HG03025 (cell line): ENCODE results near the gene CRYBG2.
"Not testable (repeated sequence)": the region's sequence is repeated elsewhere in the genome, so short reads cannot be mapped to it uniquely, and the experiment has no call there.

Source experiments
- ATAC-seq: cut with Tn5 transposase; IDR thresholded peaks from one replicate; pipeline ENCODE4 v1.9.1; 2021; ENCODE audit warnings: mild to moderate bottlenecking, moderate library complexity; ENCODE audit not compliant: unreplicated experiment, low FRiP score

The CRYBG2 gene

GRCh38 chr1:26296340-26297056 is 57.4 kb downstream of the CRYBG2 start:
- no peak for ATAC-seq

DNA sequence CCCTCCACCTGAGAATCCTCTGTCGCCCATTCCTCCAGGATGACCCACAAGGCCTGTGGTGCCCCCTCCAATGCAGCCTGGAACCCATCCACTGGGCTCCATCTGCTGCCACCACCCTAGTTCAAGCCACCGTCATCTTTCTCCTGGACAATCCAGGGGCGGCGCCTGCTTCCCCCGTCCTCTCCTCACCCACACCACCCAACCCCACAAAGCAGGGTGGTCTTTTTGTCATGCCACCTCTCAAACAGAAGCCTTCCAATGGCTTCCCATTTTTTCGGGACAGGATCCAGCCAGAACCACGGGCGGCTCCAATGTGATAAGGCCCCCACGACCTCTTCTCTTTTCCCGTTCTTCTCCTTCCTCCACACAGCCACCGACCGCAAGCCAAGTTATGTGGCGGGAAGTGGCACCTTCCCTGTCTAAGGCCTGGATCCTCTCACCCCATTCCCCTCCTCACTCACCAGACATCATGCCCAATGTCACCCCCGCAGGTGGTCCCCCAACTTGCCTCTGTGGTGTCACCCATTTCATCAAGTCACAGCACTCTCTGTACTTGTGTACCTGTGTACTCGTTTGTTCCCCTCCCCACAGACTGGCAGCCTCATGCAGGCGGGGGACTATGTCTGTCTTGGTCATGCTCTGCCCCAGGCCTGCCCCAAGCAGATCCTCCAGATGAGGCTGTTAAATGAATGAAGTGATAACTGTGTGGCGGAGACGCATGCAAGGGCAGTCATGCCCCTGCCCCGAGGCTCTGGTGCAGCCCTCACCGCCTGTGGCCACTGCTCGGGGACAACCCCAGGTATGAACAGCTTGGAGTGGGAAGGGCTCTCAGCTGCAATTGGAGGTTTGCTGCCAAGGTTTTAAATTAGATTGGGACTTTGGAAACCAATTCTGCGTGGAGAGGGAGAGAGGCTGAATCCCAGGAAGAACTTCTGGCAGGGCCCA is 58.5 kb downstream of the CRYBG2 start:
- no peak for ATAC-seq

DNA sequence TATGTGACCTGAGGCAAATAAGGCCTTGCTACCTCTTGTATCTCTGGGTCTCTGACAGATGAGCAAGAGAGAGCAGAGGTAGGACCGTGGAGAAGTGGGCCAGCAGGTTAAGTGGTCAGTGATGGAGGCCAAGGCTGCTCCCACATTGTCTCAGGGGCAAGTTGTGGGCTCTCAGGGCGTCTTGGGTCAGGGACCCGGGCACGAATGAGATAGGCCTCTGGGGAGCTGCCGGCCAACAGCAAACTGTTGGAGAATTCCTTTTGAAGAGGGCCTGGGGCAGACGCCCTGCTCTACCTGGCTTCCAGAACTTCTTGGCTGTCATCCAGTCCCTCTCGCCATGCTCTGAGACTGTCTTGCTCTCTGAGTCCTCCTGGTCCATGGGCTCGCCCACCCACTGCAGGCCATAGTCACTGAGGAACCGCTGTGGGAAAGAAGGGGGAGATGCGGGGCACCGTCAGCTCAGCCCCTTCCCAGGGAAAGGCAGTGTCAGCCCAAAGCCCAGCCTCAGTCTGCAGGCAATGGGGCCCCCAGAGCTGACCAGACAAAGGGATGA is 59.9 kb downstream of the CRYBG2 start:
- no peak for ATAC-seq

DNA sequence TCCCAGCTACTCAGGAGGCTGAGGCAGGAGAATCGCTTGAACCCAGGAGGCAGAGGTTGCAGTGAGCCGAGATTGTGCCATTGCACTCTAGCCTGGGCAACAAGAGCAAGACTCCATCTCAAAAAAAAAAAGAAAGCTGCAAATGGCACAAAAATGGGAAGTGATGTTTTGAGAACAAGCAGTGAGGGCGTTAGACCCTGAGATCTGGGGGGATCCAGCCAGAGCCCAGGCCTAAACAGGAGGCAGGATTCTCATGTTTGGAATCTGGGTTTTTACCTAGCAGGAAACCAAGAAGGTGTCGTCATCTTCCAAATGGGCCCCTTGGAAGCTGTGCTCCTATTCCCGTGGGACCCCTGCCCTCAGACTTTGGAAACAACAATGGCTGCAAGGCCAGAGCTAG is 61.2 kb downstream of the CRYBG2 start:
- ATAC-seq, result not testable (repeated sequence)

DNA sequence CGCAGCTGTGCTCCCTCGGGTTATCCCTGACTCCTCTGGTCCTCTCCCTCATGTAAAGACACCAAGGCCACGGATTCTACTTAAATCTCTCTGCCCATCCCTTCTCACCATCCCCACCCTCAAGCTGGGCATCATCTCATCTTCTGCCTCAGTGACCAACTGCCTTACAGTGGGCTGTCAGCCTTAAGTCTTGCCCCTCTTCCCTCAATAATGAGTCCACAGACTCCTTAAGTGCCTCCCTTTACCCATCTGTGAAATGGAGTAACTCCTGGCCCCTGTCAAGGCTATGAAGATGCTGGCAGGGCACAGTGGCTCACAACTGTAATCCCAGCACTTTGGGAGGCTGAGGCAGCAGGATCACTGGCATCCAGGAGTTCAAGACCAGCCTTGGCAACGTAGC is 62.0 kb downstream of the CRYBG2 start:
- no peak for ATAC-seq

GRCh38 chr1:26291433-26291832 is 62.5 kb downstream of the CRYBG2 start:
- ATAC-seq, result no peak

DNA sequence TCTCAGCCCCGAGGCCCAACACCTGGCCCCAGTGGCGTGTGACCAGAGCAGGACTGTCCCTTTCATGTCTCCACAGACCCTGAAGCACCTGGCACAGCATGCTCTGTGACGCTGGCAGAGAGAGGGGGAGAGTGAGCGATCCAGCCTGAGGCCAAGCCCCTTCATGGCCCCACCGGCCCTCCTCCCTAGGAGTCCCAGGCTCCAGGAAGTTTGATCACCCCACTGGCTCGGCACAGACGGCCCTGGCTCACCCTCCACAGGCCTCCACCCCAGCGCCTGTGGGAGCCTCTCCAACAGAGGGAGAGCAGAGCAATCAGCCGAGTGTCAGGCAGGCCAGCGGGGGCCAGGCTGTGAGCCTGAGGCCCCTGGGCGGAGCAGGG is 63.1 kb downstream of the CRYBG2 start:
- ATAC-seq, result no peak

DNA sequence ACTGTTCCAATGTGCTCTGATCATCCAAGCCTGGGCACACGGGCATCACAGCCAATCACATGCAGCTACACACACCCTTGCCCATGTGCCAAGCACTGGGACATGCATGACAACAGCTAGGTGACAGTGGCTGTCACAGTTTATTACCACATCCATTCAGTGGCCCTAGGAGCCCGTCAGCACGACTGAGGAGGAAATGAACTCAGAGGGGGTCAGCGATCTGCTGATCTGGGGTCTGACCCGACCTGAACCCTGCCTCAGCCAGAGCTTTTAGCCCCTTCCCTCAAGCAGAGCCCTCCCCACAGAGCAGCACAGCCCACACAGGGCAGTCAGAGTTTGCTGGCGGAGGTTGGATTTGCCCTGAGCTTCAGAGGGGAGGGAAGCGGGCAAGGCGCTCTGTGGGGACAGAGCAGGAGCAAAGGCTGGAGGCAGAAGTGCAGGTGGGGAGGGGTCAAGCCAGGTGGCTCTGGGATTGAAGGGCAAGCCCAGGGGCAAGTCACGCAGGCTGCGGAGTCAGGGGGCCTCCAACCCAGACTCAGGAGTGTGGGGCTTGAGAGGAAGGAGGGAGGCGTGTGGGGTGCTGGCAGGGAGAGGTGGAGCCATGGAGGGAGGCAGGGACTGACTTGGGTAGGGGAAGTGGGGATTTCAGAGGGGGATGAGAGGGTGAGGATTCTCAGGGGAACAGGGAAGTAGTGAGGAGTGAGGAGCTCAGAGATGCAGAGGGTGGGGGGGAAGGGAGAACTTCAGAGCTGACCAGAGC is 63.6 kb downstream of the CRYBG2 start:
- no peak for ATAC-seq

DNA sequence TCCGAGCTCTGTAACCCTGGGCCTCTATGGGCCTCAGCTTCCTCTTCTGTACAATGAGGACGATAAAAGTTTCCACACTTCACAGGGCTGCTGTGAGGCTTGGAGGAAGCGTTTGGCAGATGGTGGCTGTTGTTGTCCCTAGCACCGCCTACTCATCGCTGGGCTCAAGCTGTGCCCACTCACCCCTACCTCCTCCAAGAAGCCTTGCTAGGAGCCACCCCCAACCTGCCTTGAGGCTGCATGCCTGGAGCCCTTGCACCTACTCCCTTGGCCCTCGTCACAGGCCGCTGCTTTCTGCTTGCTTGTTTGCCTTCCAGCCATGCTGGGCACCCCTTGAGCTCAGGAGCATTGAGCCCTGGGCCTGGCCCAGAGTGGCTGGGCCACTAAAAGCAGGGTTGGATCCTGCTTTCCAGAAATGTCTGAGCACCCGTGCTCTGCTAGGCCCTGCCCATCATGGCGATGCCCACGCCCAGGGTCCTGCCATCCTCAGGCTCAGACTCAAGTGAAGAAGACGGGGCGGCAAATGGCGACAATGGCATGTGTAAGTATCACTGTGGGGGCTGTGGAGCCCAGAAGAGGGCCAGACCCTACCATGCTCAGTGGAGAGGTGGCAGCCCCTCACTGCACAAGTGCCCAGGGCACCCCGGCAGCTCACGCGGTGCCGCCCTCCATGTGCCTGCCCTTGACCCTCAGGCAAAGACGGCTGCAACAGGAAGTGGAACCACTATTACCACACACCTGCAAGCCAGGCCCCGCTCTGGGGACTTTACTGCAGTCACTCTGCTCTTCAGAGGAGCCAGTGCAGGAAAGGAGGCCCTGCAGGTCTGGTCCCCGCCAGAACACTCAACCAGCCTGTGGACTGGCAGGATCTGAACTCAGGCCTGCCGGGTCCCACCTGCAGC is 64.5 kb downstream of the CRYBG2 start:
- no peak for ATAC-seq

- no peak for ATAC-seq
These were observed 65.5 kb downstream of the CRYBG2 start for GRCh38 chr1:26288311-26288941.

- ATAC-seq, result no peak
These were observed 66.1 kb downstream of the CRYBG2 start for GRCh38 chr1:26287811-26288210.

DNA sequence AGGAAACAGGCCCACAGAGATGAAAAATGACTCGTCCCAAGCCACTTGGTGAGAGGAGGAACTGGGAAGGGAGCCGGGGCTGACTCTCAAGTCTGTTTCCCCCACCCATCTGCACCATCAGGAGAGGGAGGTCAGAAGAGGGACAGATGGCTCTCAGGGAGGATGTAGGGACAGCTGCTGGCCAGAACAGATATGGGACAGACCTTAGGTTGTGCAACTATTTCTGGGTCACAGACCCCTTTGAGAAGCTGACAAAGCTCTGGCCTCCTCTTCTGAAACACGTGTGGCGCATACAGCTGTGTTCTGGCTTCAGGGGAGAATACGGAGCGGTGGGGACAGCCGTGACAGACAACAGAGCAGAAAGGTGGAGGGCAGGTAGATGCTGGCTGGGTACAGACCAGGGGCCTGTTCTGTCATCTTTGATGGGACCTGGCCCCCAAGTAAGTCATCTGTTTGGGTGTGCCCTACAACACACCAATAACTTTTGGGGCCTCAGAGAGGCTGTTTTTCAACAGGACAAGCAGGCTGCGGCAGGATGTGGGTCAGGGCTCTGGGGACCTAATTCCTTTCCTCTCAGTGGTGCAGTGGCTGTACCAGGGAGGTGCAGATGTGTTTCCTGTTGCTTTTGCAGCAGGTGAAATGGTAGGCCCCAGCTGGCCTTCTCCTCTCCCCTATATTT is 66.8 kb downstream of the CRYBG2 start:
- ATAC-seq, result no peak

DNA sequence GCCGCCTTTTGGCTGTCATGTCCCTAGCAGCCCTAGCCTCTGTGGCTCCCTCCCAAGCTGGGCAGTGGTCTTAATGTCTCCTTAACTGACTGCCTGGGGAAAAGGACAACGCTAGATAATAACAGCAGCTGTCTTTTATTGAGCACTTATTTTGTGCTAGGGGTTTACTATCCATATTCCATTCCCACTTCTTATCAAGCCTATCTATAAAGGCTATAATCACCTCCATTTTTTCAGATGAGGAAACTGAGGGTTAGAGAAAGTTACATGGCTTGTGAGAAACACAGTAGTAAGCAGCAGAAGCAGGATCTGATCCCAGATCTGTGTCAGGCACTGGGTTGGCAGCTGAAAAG is 67.9 kb downstream of the CRYBG2 start:
- ATAC-seq, result no peak

DNA sequence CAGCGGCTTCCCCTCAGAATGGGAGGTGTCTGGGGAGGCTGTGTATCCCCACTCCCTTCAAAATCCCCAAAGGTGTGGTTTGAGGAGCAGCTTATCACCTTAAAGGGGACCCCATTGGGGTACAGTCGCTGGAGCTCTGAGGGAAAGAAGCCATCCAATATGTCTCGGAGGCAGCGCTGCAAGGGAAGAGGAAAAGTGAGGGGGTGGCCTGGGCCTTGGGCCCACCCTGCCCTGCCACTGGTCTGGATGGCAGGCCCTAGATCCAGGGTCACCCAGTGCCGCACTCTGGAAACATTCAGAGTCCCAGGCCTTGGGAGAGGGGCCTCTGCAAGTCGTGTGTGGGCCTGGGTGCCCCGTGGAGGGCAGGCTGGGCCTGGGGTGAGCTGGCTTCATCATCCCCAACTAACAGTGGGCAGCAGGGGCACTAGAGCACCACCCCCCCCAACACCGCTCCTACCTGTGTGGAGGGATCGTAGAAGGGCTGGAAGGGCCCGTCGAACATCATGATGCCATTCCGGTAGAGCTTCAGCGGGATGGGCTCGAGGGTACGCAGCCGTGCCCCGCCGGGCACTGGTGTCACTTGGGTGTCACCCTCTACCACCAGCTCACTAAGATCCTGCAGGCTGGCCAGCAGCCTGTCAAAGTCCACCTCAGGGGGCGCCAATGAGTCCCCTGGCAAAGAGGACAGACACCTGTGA is 68.4 kb downstream of the CRYBG2 start:
- no peak for ATAC-seq

DNA sequence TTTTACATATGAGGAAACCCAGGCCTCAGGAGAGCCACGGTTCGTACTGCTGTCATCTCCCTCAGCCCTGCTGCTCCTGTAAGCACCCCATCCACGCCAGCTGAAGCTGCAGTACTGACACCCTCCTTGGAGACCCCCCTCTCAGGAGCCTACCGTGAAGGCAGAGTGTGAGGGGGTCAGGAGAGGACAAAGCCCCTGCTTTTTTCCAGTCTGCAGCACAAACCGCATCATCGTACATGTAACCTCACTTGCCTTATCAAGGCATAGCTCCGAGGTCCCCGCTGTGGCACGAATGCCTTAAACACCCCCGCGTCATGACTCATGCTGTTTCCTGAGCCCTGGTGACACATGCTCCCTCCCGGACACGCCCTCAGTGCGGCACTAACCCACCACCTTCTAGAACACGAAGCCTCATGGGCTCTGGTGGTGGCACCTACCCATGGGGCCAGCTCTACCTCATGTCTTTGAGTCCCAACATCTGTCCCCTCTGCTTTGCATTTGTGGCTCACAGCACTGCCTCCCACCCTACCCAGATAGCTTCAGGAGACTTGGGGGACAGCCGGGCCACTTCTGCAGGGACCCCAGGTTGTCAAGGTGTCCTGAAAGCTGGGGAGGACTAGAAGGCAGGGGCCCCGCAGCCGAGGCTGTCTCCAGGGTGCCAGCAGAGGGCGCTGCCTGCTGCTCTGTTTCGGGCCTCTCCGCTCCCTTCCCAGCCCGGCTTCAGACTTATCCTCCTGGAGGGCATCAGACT is 69.2 kb downstream of the CRYBG2 start:
- ATAC-seq, result no peak

DNA sequence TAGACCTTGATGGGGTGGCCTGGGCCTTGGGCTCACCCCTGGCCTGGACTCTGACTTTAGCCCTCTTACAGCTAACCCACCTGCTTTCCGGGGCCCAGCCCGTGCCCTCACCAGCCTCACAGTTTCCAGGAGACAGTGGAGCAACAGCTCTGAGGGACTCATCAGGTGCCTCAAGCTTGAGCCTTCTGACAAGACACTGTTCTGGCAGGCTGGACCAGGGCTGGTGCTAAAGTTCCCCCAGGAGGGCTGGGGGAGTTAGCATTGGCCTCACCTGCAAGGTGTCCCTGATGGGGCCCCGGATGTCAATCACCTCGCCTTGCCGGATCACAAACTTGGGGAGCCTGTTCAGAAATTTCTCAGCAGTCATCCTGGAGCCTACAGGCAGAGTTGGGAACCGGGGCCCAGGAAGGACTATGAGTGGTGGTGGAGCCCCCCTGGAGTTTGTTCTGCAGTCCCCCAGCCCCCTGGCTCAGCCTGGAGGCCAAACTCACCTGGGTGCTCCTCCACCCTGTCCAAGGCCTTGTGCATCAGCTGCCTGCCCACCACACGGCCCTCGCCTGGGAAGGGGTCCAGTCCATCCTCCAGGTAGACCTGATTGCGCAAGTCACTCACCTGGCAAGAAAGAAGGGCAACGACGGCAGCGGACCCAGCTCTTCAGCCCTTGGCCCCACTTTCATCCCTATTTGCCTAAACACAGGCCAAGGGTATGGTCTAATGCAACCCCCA is 69.9 kb downstream of the CRYBG2 start:
- no peak for ATAC-seq

DNA sequence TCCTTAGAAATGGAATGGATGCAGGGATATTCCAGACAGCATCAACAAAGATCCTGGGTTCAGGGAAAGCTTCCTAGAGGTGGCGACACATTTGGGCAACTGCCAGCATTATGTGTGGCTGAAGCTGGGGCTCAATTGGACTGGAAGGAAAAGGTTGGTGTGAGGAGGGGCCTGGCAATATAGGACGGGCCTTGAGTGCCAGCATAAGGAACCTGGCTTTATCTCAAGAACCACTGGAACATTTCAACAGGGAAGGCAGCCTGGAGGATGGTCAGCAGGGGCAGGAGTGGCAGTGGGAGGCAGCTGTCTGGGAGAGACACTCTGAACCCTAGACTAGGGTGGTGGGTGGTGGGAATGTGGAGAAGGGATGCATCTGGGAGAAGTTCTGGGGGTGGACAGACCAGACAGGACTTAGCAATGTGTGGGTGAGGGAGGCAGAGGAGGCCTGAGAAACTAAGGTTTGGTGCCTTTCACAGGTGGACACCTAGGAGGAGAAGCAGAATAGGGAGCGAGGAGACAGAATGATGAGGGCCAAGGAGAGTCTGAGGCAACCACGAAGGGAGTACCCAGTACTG is 70.6 kb downstream of the CRYBG2 start:
- no peak for ATAC-seq
